Neuronal stem cell (in vitro differentiated cells): ENCODE measurements around the gene TRAK1. TPM values are rescaled to one million over a fixed set of nuclear protein-coding genes. Genes with fewer than 3 reads are reported as not detected.

ENCODE experiments used
- DNase-seq: peaks from one replicate; pipeline ENCODE4 v3.0.0-alpha.2; 2013; ENCODE audit warnings: low spot score
- H2AFZ ChIP-seq: one replicate; pipeline ENCODE4 v1.6.1; 2013; ENCODE audit warnings: mild to moderate bottlenecking, low read length, inconsistent platforms
- H2AK5ac ChIP-seq: 2 replicates; pipeline ENCODE4 v1.6.1; 2013; ENCODE audit warnings: low read depth, mild to moderate bottlenecking, inconsistent platforms, low read length, moderate library complexity, mixed read lengths
- H2BK120ac ChIP-seq: 2 replicates; pipeline ENCODE4 v1.6.1; 2013; ENCODE audit warnings: low read depth, mild to moderate bottlenecking, inconsistent platforms, low read length, moderate library complexity, mixed read lengths
- H2BK12ac ChIP-seq: one replicate; pipeline ENCODE4 v1.6.1; 2013; ENCODE audit warnings: low read length, inconsistent platforms
- H2BK15ac ChIP-seq: 2 replicates; pipeline ENCODE4 v1.6.1; 2013; ENCODE audit warnings: mild to moderate bottlenecking, low read length, inconsistent platforms, mixed read lengths
- H2BK5ac ChIP-seq: one replicate; pipeline ENCODE4 v1.6.1; 2013; ENCODE audit warnings: inconsistent platforms, mild to moderate bottlenecking, low read length, moderate library complexity
- H3K14ac ChIP-seq: one replicate; pipeline ENCODE4 v1.6.1; 2013; ENCODE audit warnings: low read length, inconsistent platforms
- H3K18ac ChIP-seq: 2 replicates; pipeline ENCODE4 v1.6.1; 2013; ENCODE audit warnings: low read length, inconsistent platforms
- H3K23ac ChIP-seq: 2 replicates; pipeline ENCODE4 v1.6.1; 2013; ENCODE audit warnings: low read depth, mild to moderate bottlenecking, mixed read lengths, low read length, inconsistent platforms; ENCODE audit not compliant: poor library complexity
- H3K27ac ChIP-seq: replicated peaks from 3 replicates; pipeline ENCODE4 v1.5.1; 2013; ENCODE audit warnings: low read length, inconsistent platforms
- H3K27me3 ChIP-seq, 3 experiments: 2 replicates each; pipeline ENCODE4 v1.6.1; 2013; ENCODE audit warnings: low read length in 3 of 3, mild to moderate bottlenecking in 2 of 3, inconsistent platforms in 1 of 3, low read depth in 1 of 3, mixed read lengths in 1 of 3, moderate library complexity in 1 of 3; ENCODE audit not compliant: control insufficient read depth in 3 of 3, insufficient read depth in 3 of 3
- H3K36me3 ChIP-seq, 2 donors: replicated peaks in 1 of 2; 2 replicates each; pipeline ENCODE4 v1.6.1; 2013; ENCODE audit warnings: low read length in 2 of 2; ENCODE audit not compliant: control insufficient read depth in 2 of 2, insufficient read depth in 2 of 2
- H3K4ac ChIP-seq: 2 replicates; pipeline ENCODE4 v1.6.1; 2013; ENCODE audit warnings: inconsistent platforms, mild to moderate bottlenecking, low read length, moderate library complexity
- H3K4me1 ChIP-seq, 2 donors: 1 replicate in 1 of 2; 2 replicates in 1 of 2; pipeline ENCODE4 v1.6.1; 2013; ENCODE audit warnings: low read length in 2 of 2, low read depth in 1 of 2; ENCODE audit not compliant: control insufficient read depth in 2 of 2, insufficient read depth in 1 of 2
- H3K4me2 ChIP-seq: one replicate; pipeline ENCODE4 v1.6.1; 2013; ENCODE audit warnings: mild to moderate bottlenecking, low read length, inconsistent platforms; ENCODE audit not compliant: insufficient read depth, poor library complexity, severe bottlenecking
- H3K4me3 ChIP-seq, 2 donors: 2 replicates each; pipeline ENCODE4 v1.5.1; 2013; ENCODE audit warnings: low read length in 2 of 2, mild to moderate bottlenecking in 2 of 2, inconsistent platforms in 1 of 2, moderate library complexity in 1 of 2
- H3K79me1 ChIP-seq: one replicate; pipeline ENCODE4 v1.6.1; 2013; ENCODE audit warnings: low read depth, mild to moderate bottlenecking, inconsistent platforms, low read length, moderate library complexity
- H3K9ac ChIP-seq: one replicate; pipeline ENCODE4 v1.6.1; 2013; ENCODE audit warnings: mild to moderate bottlenecking, low read depth, low read length, inconsistent platforms; ENCODE audit not compliant: poor library complexity
- H3K9me3 ChIP-seq, 2 donors: replicated peaks in 1 of 2; 2 replicates each; pipeline versions ENCODE3 to v1.6.1; 2013; ENCODE audit warnings: low read length in 2 of 2, mild to moderate bottlenecking in 2 of 2, inconsistent platforms in 1 of 2, low read depth in 1 of 2, mixed read lengths in 1 of 2, moderate library complexity in 1 of 2; ENCODE audit not compliant: control insufficient read depth in 2 of 2, insufficient read depth in 1 of 2
- H4K8ac ChIP-seq: one replicate; pipeline ENCODE4 v1.6.1; 2013; ENCODE audit warnings: low read depth, mild to moderate bottlenecking, inconsistent platforms, low read length, moderate library complexity
- H4K91ac ChIP-seq: one replicate; pipeline ENCODE4 v1.6.1; 2013; ENCODE audit warnings: low read length, low read depth, mild to moderate bottlenecking, inconsistent platforms; ENCODE audit not compliant: poor library complexity
- WGBS, 2 donors: extraction: QIAGEN DNeasy Blood & Tissue Kit; methylation state at CpG; one replicate each; pipeline ENCODE4 v1.1.7; 2013; ENCODE audit warnings: missing lambda C conversion rate in 2 of 2, mixed read lengths in 1 of 2; ENCODE audit not compliant: insufficient read length in 2 of 2, insufficient replicate concordance in 1 of 2; ENCODE audit errors: extremely low coverage in 2 of 2; 5-methylcytosine and 5-hydroxymethylcytosine counted together
- polyA plus RNA-seq, 2 experiments: library from polyadenylated mRNA; stranded (reverse); fragments of 200-250 nt; gene quantifications; one replicate each; pipeline ENCODE4 v1.2.3, GENCODE V29; 2013

TRAK1 gene
- 31.7 TPM for polyA plus RNA-seq (2013, experiment 1 of 2)
- 32.5 TPM for polyA plus RNA-seq (2013, experiment 2 of 2)

- Histone ChIP-seq H3K4me1 (peaks cover 0 to 9% of the 10 kb centered on the region in 2 donors), H3K23ac (no peak within 1 kb of the TSS), H3K4me3 (no peak within 1 kb of the TSS), H3K4ac (no peak within 1 kb of the TSS), H3K27ac (no peak within 1 kb of the TSS), H3K4me2 (no peak within 1 kb of the TSS), H3K9ac (no peak within 1 kb of the TSS), H2BK12ac (no peak within 1 kb of the TSS), H2BK5ac (no peak within 1 kb of the TSS), H3K14ac (no peak within 1 kb of the TSS), H2BK120ac (no peak within 1 kb of the TSS), H2AK5ac (no peak within 1 kb of the TSS), H2BK15ac (no peak within 1 kb of the TSS), H4K8ac (peak within 1 kb of the TSS; percentile 31), H3K9me3 (peaks cover 5 to 21% of the 10 kb centered on the region in 2 donors), H4K91ac (peak within 1 kb of the TSS; percentile 82), H3K36me3 (peaks cover 11 to 93% of the 10 kb centered on the region in 2 donors), H2AFZ (no peak within 1 kb of the TSS), H3K27me3 (no peaks in the 10 kb centered on the region), H3K79me1 (no peaks in the 10 kb centered on the region), H3K18ac (peak within 1 kb of the TSS; percentile 88)
- WGBS, 2 donors = no CpG with 5 or more reads among the region's 14 CpGs
- DNase-seq = no peak
These were observed at the start of gene TRAK1 for GRCh38 chr3:42090973-42091731. TRAK1 (plus strand) TSS chr3:42091357; CDS start chr3:42091470, 113 bp downstream.

GRCh38 chr3:42042747-42043098 lies 48.4 kb upstream of the TRAK1 start:
- Histone ChIP-seq H2BK120ac (no peak overlapping the region), H2AK5ac (no peak overlapping the region), H2AFZ (no peak overlapping the region), H3K18ac (no peak overlapping the region), H3K36me3 (peaks cover 0 to 9% of the 10 kb centered on the region in 2 donors), H3K27me3 (no peaks in the 10 kb centered on the region), H3K4me1 (peaks cover 17 to 20% of the 10 kb centered on the region in 2 donors), H2BK12ac (no peak overlapping the region), H4K8ac (no peak overlapping the region), H3K4me2 (peak overlapping the region; percentile 23), H2BK15ac (no peak overlapping the region), H3K23ac (no peak overlapping the region), H3K4me3 (peak overlapping the region in 1 of 2 donors; percentile 10), H3K27ac (peak overlapping the region; percentile 95), H3K9me3 (peaks cover 0 to 16% of the 10 kb centered on the region in 2 donors), H3K9ac (no peak overlapping the region), H3K79me1 (no peaks in the 10 kb centered on the region), H3K4ac (no peak overlapping the region), H2BK5ac (no peak overlapping the region), H3K14ac (no peak overlapping the region), H4K91ac (no peak overlapping the region)
- no CpG with 5 or more reads among the region's 5 CpGs for WGBS, 2 donors
- DNase-seq = no peak

- Histone ChIP-seq H3K36me3 (peaks cover 0 to 9% of the 10 kb centered on the region in 2 donors), H2BK12ac (no peak overlapping the region), H2BK120ac (no peak overlapping the region), H3K79me1 (no peaks in the 10 kb centered on the region), H3K23ac (no peak overlapping the region), H3K4me1 (peaks cover 15 to 24% of the 10 kb centered on the region in 2 donors), H3K27me3 (no peaks in the 10 kb centered on the region), H4K8ac (no peak overlapping the region), H3K4ac (no peak overlapping the region), H3K4me2 (peak overlapping the region; percentile 40), H2AK5ac (no peak overlapping the region), H3K18ac (peak overlapping the region; percentile 57), H3K27ac (peak overlapping the region; percentile 95), H3K9me3 (peaks cover 0 to 16% of the 10 kb centered on the region in 2 donors), H3K9ac (no peak overlapping the region), H3K4me3 (peak overlapping the region in 1 of 2 donors; percentile 10), H2BK15ac (no peak overlapping the region), H2BK5ac (no peak overlapping the region), H4K91ac (no peak overlapping the region), H2AFZ (no peak overlapping the region), H3K14ac (no peak overlapping the region)
- peak; percentile 91 for DNase-seq
- WGBS, 2 donors = no CpG with 5 or more reads among the region's 9 CpGs
These were observed 47.9 kb upstream of the TRAK1 start for GRCh38 chr3:42043099-42043813.

GRCh38 chr3:42045708-42046243 lies 45.4 kb upstream of the TRAK1 start:
- peaks cover 15 to 25% of the 10 kb centered on the region in 2 donors for H3K4me1 ChIP-seq
- no peak overlapping the region for H3K9ac ChIP-seq
- no peaks in the 10 kb centered on the region for H3K27me3 ChIP-seq
- no peak overlapping the region for H3K4ac ChIP-seq
- H3K79me1 ChIP-seq = no peaks in the 10 kb centered on the region
- no peak overlapping the region for H3K4me3 ChIP-seq
- H3K18ac ChIP-seq = no peak overlapping the region
- peaks cover 0 to 4% of the 10 kb centered on the region in 2 donors for H3K9me3 ChIP-seq
- DNase-seq = no peak
- H3K36me3 ChIP-seq = no peaks in the 10 kb centered on the region
- no peak overlapping the region for H3K14ac ChIP-seq
- H4K8ac ChIP-seq = no peak overlapping the region
- H2BK12ac ChIP-seq = no peak overlapping the region
- no peak overlapping the region for H3K23ac ChIP-seq
- H2AK5ac ChIP-seq = no peak overlapping the region
- no peak overlapping the region for H2BK5ac ChIP-seq
- no CpG with 5 or more reads among the region's 2 CpGs for WGBS, 2 donors
- H2BK15ac ChIP-seq = no peak overlapping the region
- no peak overlapping the region for H3K27ac ChIP-seq
- H2AFZ ChIP-seq = no peak overlapping the region
- no peak overlapping the region for H2BK120ac ChIP-seq
- no peak overlapping the region for H4K91ac ChIP-seq
- no peak overlapping the region for H3K4me2 ChIP-seq
